ENCODE results near the gene SLC17A2.
"Not testable (repeated sequence)": the region's sequence is repeated elsewhere in the genome, so short reads cannot be mapped to it uniquely, and the experiment has no call there.

The SLC17A2 gene

DNA sequence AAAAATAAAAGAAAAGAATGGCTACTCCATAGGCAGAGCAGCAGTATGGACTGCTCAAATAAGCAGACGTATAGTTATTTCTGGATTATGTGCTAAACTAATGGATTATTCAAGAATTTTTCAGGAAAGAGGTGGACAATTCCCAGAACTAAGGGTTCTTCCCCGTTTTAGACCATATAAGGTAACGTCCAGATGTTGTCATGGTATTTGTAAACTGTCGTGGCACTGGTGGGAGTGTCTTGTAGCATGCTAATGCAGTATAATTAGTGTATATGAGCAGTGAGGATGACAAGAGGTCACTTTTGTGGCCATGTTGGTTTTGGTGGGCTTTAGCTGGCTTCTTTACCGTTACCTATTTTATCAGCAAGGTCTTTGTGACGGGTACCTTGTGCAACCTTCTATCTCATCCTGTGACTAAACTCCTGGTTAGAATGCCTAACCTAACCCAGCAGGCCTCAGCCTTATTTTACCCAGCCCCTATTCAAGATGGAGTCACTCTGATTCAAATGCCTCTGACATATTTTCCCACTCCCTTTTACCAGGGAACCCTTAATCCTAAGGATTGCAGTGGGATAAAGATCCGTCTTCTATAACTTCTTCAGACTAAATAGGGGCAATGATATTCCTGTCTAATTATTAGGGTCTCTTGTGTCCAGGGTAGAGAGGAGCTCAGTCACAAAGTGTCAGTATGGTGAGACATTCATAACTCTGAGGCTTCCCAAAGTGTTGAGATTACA lies 21.0 kb upstream of the SLC17A2 start:
- no peak for DNase-seq

DNA sequence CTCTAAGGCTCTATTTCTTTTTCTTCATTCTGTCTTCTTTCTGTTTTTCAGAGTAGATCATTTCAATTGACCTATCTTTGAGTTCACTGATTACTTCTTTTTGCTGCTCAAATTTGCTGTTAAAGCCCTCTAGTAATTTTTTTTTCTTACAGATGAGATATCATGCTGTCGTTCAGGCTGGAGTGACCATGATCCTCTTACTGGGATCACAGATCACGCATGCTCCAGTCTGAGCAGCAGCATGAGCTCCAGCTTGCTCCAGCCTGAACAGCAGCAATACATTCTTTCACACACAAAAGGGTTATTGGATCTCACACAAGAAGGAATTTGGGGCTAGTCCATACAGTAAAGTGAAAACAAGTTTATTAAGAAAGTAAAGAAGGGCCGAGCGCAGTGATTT lies 19.8 kb upstream of the SLC17A2 start:
- no peak for DNase-seq

GRCh38 chr6:25949695-25950094 lies 19.2 kb upstream of the SLC17A2 start:
- no peak for DNase-seq

DNA sequence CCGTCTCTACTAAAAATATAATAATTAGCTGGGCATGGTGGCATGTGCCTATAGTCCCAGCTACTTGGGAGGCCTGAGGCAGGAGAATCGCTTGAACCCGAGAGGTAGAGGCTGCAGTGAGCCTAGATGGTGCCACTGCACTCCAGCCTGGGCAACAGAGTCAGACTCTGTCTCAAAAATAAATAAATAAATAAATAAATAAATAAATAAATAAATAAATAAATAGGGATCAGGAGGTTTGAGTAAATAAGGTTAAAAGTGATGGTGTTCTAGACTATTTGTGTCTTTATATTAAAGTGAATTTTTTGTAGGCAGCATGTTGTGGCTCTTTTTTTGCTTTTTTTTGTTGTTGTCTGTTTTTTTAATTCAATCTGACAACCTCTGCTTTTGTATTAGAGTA lies 17.0 kb upstream of the SLC17A2 start:
- DNase-seq: not testable (repeated sequence)

DNA sequence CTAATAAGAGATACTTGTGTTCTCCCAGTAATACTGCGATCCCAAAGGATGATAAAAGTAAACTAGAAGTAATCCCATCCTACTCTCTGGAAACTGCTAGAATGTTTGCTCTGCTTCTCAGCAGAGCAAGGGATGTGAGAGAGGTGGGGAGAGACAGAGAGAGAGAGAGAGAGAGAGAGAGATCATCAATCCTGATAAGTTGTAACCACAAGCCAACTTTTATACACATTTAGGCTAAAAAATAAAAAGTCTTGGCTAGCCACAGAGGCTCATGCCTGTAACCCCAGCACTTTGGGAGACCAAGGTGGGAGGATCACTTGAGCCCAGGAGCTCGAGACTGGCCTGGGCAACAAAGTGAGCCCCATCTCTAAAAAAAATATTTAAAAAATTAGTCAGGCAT lies 16.1 kb upstream of the SLC17A2 start:
- no peak for DNase-seq

- not testable (repeated sequence) for DNase-seq
Measured at GRCh38 chr6:25945738-25946137, 15.2 kb upstream of the SLC17A2 start.

GRCh38 chr6:25944688-25945574 lies 14.4 kb upstream of the SLC17A2 start:
- no peak for DNase-seq

- DNase-seq: no peak
Measured at GRCh38 chr6:25943887-25944286, 13.4 kb upstream of the SLC17A2 start.

DNA sequence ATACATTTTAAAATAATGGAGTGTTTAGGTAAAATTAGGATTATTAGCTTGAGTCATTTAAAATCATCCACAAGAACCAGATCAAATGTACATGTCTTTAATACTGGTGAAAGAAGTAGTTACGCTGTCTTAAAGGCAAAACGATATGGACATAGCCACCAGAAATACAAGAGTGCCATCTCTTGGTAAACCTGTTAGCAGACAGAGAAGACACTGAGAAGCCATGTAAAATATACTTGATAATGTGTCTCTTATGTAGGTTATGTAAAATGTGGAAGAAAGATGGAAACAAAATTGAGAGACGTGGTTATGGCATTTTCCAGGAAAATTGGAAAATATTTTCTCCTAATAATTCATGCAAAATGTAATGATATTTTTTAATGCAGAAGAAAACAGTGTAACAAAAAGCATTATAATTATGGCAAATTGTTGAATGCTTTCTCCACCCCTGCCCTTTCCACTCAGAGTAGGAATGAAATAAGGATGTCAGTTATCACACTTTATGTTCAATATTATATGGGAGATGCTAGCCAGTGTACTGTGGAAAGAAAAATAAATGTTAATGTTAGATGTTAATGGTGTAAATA lies 12.2 kb upstream of the SLC17A2 start:
- no peak for DNase-seq

DNA sequence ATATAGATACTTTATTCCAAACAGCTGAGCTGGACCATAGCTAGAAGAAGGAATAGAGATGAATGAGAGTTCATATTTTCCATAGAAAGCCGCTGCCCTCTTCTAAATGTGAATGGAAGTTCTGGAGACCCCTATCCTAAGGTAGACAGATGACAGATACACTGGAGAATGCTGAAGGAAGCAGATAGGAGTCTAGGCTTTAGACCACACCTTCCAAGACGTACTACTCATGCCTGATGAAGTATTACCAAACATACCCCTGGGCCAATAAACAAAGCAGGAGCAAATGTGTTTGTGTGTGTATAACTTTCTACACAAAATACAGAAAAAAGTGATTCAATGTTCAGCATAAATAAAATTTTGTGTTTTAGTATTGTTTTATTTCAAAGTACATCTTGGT lies 9.1 kb upstream of the SLC17A2 start:
- DNase-seq: no peak

DNA sequence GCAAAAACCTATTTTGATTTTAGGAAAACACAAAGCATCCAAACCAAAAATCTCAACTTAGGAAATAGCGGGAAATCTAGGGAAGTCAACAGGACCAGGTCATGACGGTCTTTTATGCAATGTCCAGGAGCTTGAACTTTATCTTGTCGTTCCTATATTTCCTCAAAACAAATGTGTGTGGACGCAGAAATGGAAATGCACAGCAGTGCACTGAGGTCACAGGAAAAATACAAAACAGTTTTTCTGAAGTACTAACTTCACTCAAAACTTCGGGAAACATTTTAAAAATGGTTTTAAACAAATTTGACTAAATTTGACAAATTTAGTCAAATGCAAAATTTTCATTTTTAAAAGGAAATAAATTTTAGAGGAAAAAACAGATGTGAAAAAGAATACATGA lies 5.5 kb upstream of the SLC17A2 start:
- no peak for DNase-seq

GRCh38 chr6:25934735-25935313 lies 4.3 kb upstream of the SLC17A2 start:
- DNase-seq: no peak

DNA sequence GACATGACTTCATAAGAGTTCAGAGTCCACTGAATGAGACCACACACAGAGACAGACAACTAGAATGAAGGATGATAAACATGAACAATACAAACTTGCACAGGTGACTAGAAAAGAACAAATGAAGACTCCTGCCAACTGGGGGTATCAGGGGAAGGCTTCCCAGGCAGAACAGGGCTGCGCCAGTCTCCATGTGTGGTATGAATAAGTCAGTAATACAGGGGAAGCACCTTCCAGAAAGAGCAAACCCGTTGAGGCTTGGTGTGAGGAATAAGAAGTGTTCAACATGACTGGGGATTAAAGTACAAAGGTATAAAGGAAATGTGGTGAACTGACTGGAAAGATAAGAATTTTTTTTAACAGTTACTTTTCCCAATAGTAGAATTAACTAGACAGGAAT lies 3.7 kb upstream of the SLC17A2 start:
- no peak for DNase-seq

DNA sequence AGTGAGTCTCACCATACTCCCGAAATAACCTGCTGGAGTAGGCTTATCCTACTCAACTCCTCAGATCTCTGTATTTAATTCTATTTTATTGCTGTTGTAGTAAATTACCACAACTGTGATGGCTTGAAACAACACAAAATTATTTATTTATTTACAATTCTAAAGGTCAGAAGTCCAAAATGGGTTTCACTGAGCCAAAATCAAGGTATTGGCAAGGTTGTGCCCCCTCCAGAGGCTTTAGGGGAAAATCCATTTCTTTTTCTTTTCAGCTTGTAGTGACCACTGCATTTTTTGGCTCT lies 869 bp upstream of the SLC17A2 start:
- no peak for DNase-seq

- DNase-seq: not testable (repeated sequence)
Measured at GRCh38 chr6:25929785-25930184, 706 bp downstream of the SLC17A2 start.

DNA sequence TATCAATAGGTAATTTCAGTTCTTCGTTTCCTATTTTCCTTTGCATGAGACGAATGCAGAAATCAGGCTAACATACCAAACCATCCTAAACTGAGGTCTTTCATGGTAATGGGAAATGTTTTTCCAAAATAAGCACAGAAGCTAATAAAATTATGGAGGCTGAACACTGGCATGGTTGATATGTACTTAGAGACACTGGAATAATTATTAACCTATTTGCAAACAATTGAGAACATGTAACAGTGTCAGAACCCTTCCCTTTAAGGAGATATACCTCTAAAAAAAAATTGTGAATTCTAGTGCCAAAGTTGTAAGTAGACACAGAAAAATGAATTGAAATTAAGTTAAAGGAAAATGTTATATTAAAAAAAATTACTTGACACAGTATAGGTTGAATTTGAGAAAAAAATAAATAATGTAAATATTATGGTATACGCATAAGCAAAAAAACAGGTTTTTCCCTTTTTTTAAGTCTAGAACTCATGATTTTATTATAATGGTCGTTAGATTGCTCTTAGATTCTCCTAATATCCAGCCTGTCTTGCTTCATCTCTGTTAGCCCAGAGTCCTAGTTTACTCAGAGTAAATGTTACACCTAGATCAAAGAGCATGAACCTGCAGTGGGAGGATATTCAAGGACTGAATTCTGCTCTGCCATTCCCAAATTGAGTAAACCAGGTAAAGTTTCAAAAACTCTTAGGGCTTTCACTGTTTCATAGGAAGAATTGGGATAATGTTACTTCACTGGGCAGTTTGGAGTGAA lies 1.7 kb downstream of the SLC17A2 start:
- DNase-seq: no peak

- no peak for DNase-seq
Measured at GRCh38 chr6:25927756-25928216, 2.7 kb downstream of the SLC17A2 start.

- DNase-seq: no peak
Measured at GRCh38 chr6:25927178-25927577, 3.3 kb downstream of the SLC17A2 start.

DNA sequence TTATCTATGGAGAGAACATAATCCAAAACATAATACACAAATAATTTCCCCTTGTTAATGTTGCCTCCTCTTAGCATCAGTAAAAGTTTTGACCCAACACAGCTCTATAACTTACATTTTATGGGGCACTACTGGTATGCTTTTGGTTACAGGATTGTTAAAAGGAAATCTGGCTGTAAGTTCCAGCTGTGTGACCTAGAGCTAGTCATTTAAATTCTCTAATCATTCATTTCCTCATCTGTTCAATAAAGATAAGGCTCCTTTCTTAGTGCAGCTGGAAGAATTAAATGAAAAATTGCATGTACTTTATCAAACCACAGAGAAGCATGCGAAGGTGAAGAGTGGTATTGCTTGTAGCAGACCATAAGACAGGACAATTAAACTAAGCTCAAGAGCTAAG lies 4.6 kb downstream of the SLC17A2 start:
- no peak for DNase-seq

DNA sequence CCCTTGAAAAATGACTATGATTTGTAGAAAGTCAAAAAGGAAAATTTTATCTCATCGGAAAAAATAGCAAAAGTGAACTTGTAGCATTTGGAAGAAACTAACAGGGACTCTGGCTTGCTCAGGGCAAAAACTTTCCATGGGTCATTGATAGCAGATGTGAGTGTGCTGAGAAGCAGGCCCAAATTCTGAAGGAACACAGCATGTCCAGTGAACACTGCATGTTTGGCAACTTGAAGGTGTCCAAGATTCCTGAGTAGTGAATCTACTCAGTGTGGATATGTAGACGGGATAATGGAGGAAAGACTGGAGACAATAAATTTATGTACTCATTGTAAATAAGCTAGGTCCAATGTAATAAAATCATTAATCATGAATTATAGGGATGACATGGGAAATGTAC lies 8.2 kb downstream of the SLC17A2 start:
- DNase-seq: no peak

- DNase-seq: no peak
Measured at GRCh38 chr6:25921525-25922203, 8.8 kb downstream of the SLC17A2 start.

GRCh38 chr6:25919657-25920056 lies 10.8 kb downstream of the SLC17A2 start:
- no peak for DNase-seq

All from activated naive CD4-positive, alpha-beta T cell (primary cell).